ENCODE results near the gene LRP1-AS.

DNA sequence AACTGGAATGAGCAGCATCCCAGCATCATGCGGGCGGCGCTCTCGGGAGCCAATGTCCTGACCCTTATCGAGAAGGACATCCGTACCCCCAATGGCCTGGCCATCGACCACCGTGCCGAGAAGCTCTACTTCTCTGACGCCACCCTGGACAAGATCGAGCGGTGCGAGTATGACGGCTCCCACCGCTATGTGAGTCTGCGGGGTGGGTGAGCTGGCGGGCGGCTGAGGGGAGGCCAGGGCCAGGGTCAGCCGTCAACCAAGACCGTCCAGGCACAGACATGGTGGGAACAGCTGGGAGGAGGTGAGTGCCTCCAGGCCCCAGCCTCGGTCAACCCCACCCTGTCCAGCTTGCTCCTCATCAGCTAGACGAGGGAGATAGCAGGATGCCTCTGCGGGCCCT lies 43.4 kb upstream of the LRP1-AS start:
- TF ChIP-seq POLR2A (IDR thresholded peaks at IDR 0.05) (no peak), POLR2AphosphoS5 (IDR thresholded peaks at IDR 0.05) (no peak)
- TF ChIP-seq, protein P1, sequence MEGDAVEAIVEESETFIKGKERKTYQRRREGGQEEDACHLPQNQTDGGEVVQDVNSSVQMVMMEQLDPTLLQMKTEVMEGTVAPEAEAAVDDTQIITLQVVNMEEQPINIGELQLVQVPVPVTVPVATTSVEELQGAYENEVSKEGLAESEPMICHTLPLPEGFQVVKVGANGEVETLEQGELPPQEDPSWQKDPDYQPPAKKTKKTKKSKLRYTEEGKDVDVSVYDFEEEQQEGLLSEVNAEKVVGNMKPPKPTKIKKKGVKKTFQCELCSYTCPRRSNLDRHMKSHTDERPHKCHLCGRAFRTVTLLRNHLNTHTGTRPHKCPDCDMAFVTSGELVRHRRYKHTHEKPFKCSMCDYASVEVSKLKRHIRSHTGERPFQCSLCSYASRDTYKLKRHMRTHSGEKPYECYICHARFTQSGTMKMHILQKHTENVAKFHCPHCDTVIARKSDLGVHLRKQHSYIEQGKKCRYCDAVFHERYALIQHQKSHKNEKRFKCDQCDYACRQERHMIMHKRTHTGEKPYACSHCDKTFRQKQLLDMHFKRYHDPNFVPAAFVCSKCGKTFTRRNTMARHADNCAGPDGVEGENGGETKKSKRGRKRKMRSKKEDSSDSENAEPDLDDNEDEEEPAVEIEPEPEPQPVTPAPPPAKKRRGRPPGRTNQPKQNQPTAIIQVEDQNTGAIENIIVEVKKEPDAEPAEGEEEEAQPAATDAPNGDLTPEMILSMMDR (IDR thresholded peaks at IDR 0.05), result no peak
